ENCODE measurements around the gene DDAH1. TPM values are rescaled to one million over a fixed set of nuclear protein-coding genes. Genes with fewer than 3 reads are reported as not detected.

The DDAH1 gene
- polyA plus RNA-seq, 2 of the 4 experiments (the other 2 are of a cell fraction): 5.7 to 12.6 TPM

DNA sequence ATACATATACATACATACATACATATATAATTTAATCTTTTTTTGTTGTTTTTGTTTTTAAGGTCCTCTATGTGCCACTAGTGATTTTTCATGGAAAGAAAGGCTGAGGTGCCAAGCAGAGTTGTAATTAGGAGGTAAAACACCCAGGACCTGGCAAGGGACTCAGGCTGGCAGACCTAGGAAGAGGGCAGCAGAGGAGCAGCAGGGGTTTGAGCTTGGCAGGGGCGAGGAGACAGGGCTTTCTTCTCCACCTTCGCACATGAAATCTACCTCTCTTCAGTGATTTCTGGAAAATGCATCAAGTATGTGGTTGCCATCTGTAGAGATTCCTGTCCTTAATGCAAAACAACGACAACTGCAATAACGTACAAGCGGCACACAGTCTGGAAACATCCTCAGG lies 31.9 kb downstream of the DDAH1 start (continued):
- TF ChIP-seq, protein P1, sequence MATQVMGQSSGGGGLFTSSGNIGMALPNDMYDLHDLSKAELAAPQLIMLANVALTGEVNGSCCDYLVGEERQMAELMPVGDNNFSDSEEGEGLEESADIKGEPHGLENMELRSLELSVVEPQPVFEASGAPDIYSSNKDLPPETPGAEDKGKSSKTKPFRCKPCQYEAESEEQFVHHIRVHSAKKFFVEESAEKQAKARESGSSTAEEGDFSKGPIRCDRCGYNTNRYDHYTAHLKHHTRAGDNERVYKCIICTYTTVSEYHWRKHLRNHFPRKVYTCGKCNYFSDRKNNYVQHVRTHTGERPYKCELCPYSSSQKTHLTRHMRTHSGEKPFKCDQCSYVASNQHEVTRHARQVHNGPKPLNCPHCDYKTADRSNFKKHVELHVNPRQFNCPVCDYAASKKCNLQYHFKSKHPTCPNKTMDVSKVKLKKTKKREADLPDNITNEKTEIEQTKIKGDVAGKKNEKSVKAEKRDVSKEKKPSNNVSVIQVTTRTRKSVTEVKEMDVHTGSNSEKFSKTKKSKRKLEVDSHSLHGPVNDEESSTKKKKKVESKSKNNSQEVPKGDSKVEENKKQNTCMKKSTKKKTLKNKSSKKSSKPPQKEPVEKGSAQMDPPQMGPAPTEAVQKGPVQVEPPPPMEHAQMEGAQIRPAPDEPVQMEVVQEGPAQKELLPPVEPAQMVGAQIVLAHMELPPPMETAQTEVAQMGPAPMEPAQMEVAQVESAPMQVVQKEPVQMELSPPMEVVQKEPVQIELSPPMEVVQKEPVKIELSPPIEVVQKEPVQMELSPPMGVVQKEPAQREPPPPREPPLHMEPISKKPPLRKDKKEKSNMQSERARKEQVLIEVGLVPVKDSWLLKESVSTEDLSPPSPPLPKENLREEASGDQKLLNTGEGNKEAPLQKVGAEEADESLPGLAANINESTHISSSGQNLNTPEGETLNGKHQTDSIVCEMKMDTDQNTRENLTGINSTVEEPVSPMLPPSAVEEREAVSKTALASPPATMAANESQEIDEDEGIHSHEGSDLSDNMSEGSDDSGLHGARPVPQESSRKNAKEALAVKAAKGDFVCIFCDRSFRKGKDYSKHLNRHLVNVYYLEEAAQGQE (IDR thresholded peaks at IDR 0.05): no peak
- TF ChIP-seq MAFK (IDR thresholded peaks at IDR 0.05; ENCODE audit: partially characterized antibody): no peak

DNA sequence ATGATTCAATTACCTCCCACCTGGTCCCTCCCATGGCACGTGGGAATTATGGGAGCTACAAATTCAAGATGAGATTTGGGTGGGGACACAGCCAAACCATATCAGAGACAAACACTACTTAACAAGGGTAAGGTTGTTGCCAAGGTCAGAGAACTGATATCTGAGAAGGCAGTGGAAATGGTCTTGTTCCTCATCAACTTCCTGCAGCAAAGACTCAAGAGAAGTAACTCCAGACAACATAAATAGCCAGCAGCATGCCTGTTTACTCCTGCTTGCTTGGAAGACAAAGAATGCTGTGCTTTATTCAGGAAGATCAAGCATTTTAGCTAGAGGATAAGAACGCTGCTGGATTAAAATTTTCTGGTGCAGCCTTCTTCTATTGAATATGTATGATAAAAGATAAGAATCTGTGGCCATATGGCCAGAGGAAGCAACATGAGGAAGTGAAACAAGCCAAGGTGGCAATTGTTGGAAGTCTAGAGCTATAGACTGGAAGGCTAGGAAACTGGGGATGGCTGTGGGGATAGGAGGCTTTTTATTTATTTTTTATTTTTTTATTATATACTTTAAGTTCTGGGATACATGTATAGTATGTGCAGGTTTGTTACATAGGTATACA lies 36.4 kb downstream of the DDAH1 start:
- ChIA-PET CTCF (no interaction called here), POLR2A (no interaction called here)
- 80% methylated on average over 2 of the region's 2 CpGs for WGBS (ENCODE audit: missing lambda C conversion rate)
- H3K9me3 ChIP-seq: no peaks in the 10 kb centered on the region
- DNase-seq (ENCODE audit: low read depth in 1 of 2, low spot score in 1 of 2) (no peak), ATAC-seq (no peak), FAIRE-seq (no peak)
- H3K4me2 ChIP-seq: no peak overlapping the region
- H3K4me1 ChIP-seq: peaks cover 3% of the 10 kb centered on the region; the same call in 1 of the 3 replicates
- no peak overlapping the region for H3K27ac ChIP-seq
- no peak for TF ChIP-seq FOSB (CRISPR knock-in tag; IDR thresholded peaks at IDR 0.05)
- H3K4me3 ChIP-seq: no peak overlapping the region

DNA sequence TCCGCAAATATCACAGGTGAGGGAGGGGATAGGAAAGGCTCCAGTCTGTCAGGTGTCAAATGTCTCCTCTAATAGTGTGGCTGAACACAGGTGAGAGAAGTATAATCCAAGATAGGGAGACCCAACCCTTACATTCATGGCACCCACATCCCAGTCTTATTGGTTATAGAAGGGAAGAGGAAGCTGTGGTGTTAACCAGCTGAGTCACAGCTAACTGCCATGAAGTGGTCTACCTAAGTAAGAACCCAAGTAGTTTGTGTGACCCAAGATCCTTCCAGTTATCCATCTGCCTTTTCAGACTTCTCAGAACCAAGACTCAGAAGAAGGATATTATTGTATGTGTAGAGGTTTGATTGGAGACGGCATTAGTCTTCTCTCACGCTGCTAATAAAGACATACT lies 37.1 kb downstream of the DDAH1 start:
- no peak for FAIRE-seq
- Histone ChIP-seq H3K4me1 (peaks cover 3% of the 10 kb centered on the region; the same call in 1 of the 3 replicates), H3K4me2 (no peak overlapping the region), H3K9me3 (no peaks in the 10 kb centered on the region), H3K27ac (no peak overlapping the region), H3K4me3 (no peak overlapping the region)
- ATAC-seq: no peak
- CTCF ChIA-PET: no interaction called here
- POLR2A ChIA-PET: no interaction called here
- no peak for TF ChIP-seq JUN (IDR thresholded peaks at IDR 0.05)
- no peak for TF ChIP-seq POLR2AphosphoS2 (conservative IDR thresholded peaks at IDR 0.05; ENCODE audit: low read length)
- TF ChIP-seq, protein P2, sequence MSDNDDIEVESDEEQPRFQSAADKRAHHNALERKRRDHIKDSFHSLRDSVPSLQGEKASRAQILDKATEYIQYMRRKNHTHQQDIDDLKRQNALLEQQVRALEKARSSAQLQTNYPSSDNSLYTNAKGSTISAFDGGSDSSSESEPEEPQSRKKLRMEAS (IDR thresholded peaks at IDR 0.05): no peak
- no peak for TF ChIP-seq RAD21 (conservative IDR thresholded peaks at IDR 0.05 in 1 of 2, IDR thresholded peaks at IDR 0.05 in 1 of 2)
- TF ChIP-seq HOXB5 (CRISPR knock-in tag; IDR thresholded peaks at IDR 0.05): no peak
- TF ChIP-seq, protein P3, sequence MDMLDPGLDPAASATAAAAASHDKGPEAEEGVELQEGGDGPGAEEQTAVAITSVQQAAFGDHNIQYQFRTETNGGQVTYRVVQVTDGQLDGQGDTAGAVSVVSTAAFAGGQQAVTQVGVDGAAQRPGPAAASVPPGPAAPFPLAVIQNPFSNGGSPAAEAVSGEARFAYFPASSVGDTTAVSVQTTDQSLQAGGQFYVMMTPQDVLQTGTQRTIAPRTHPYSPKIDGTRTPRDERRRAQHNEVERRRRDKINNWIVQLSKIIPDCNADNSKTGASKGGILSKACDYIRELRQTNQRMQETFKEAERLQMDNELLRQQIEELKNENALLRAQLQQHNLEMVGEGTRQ (IDR thresholded peaks at IDR 0.05): no peak
- WGBS (ENCODE audit: missing lambda C conversion rate): 92% methylated on average over 3 of the region's 3 CpGs
- DNase-seq (ENCODE audit: low read depth in 1 of 2, low spot score in 1 of 2): no peak

DNA sequence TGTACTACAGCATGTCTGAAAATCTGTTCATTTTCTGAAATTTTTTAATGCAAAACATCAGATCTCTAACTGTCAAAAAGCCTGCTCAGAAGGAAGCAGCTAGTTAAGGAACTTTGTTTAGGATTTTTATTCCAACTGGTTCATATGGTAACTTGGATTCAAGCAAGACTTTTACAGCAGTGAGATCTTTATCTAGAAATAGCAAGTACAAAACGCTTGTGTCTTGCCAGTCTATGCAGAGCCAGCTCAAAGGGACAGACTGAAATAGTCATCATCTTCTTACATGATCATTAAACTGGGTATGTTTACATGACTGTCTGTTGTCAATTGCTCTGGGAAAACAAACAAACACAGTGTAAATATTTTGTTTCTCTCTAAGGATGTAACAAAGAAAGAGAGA lies 37.6 kb downstream of the DDAH1 start:
- TF ChIP-seq FOSL2 (IDR thresholded peaks at IDR 0.05) (no peak), FOSL2 (CRISPR knock-in tag; IDR thresholded peaks at IDR 0.05) (no peak), RAD21 (conservative IDR thresholded peaks at IDR 0.05 in 1 of 2, IDR thresholded peaks at IDR 0.05 in 1 of 2) (no peak), HOXB5 (CRISPR knock-in tag; IDR thresholded peaks at IDR 0.05) (no peak), TP53 (CRISPR knock-in tag; IDR thresholded peaks at IDR 0.05) (no peak), KDM1A (IDR thresholded peaks at IDR 0.05; ENCODE audit: low read depth) (no peak), KDM5A (IDR thresholded peaks at IDR 0.05) (no peak), RNF2 (IDR thresholded peaks at IDR 0.05; ENCODE audit: borderline replicate concordance, low read depth) (no peak), SMC3 (IDR thresholded peaks at IDR 0.05) (no peak), GATA3 (IDR thresholded peaks at IDR 0.05; ENCODE audit: borderline replicate concordance) (no peak), MYC (IDR thresholded peaks at IDR 0.05; ENCODE audit: borderline replicate concordance, low read length) (no peak), CBX8 (IDR thresholded peaks at IDR 0.05) (no peak), JUNB (IDR thresholded peaks at IDR 0.05) (no peak), MAZ (IDR thresholded peaks at IDR 0.05; ENCODE audit: borderline replicate concordance, low read depth, low read length) (no peak)
- TF ChIP-seq, protein P4, sequence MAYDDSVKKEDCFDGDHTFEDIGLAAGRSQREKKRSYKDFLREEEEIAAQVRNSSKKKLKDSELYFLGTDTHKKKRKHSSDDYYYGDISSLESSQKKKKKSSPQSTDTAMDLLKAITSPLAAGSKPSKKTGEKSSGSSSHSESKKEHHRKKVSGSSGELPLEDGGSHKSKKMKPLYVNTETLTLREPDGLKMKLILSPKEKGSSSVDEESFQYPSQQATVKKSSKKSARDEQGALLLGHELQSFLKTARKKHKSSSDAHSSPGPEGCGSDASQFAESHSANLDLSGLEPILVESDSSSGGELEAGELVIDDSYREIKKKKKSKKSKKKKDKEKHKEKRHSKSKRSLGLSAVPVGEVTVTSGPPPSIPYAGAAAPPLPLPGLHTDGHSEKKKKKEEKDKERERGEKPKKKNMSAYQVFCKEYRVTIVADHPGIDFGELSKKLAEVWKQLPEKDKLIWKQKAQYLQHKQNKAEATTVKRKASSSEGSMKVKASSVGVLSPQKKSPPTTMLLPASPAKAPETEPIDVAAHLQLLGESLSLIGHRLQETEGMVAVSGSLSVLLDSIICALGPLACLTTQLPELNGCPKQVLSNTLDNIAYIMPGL (CRISPR knock-in tag; IDR thresholded peaks at IDR 0.05; ENCODE audit: borderline replicate concordance): no peak
- TF ChIP-seq, protein P5, sequence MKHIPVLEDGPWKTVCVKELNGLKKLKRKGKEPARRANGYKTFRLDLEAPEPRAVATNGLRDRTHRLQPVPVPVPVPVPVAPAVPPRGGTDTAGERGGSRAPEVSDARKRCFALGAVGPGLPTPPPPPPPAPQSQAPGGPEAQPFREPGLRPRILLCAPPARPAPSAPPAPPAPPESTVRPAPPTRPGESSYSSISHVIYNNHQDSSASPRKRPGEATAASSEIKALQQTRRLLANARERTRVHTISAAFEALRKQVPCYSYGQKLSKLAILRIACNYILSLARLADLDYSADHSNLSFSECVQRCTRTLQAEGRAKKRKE (CRISPR knock-in tag; IDR thresholded peaks at IDR 0.05; ENCODE audit: low read depth): no peak
- TF ChIP-seq, protein P6, sequence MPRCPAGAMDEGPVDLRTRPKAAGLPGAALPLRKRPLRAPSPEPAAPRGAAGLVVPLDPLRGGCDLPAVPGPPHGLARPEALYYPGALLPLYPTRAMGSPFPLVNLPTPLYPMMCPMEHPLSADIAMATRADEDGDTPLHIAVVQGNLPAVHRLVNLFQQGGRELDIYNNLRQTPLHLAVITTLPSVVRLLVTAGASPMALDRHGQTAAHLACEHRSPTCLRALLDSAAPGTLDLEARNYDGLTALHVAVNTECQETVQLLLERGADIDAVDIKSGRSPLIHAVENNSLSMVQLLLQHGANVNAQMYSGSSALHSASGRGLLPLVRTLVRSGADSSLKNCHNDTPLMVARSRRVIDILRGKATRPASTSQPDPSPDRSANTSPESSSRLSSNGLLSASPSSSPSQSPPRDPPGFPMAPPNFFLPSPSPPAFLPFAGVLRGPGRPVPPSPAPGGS (IDR thresholded peaks at IDR 0.05): no peak
- H3K4me2 ChIP-seq: 0 out of 3 replicates have a peak overlapping the region, but pooled peaks have one; percentile 10
- CTCF ChIA-PET: no interaction called here
- ATAC-seq: peak in 1 of 2 experiments; percentile 48; a peak in 2 of 6 replicates
- WGBS (ENCODE audit: missing lambda C conversion rate): 25% methylated on average over 1 of the region's 1 CpG
- no peak for FAIRE-seq
- peak in 1 of 2 experiments; percentile 27 for DNase-seq (ENCODE audit: low read depth in 1 of 2, low spot score in 1 of 2)
- POLR2A ChIA-PET: no interaction called here
- H3K4me1 ChIP-seq: peaks cover 3% of the 10 kb centered on the region; the same call in 1 of the 3 replicates
- no peak overlapping the region for H3K4me3 ChIP-seq
- H3K27ac ChIP-seq: no peak overlapping the region
- H3K9me3 ChIP-seq: no peaks in the 10 kb centered on the region
